Panc1 (cell line): Measurements from ENCODE around the gene CYBA. TPM values are rescaled to one million over a fixed set of nuclear protein-coding genes. Genes with fewer than 3 reads are reported as not detected.

Source experiments
- ATAC-seq: fragments of 200-7000 bp; cut with Tn5 transposase; 2 replicates; pipeline ENCODE4 v1.9.1; 2020; ENCODE audit warnings: mild to moderate bottlenecking, moderate library complexity
- BruUV-seq: library from RNA; stranded (reverse); fragments of 400-500 nt; replicated peaks from 2 replicates; lab custom pipeline; 2021; lab: Mats Ljungman, UMichigan
- CTCF ChIA-PET: fragments of 300-600 bp; sonication (Branson Sonifier 250); formaldehyde crosslinking; loops from one replicate; lab custom pipeline; 2022; ENCODE audit warnings: antibody characterized with exemption; lab: Charles Lee
- POLR2A ChIA-PET: fragments of 300-600 bp; sonication (Branson Sonifier 250); formaldehyde crosslinking; loops from one replicate; lab custom pipeline; 2022; ENCODE audit warnings: antibody characterized with exemption; lab: Charles Lee
- DNase-seq: peaks from one replicate; pipeline ENCODE4 v3.0.0-alpha.2; 2010; ENCODE audit warnings: low read depth, low spot score
- H3K27ac ChIP-seq: 2 replicates; pipeline ENCODE4 v1.5.1; 2011; ENCODE audit warnings: mild to moderate bottlenecking, low read length, inconsistent platforms
- H3K27me3 ChIP-seq: fragments of 200-500 bp; sonication (Bioruptor generic); 2 replicates; pipeline ENCODE4 v1.6.0; 2014; ENCODE audit warnings: low read length, inconsistent platforms; ENCODE audit not compliant: control insufficient read depth, insufficient read depth
- H3K36me3 ChIP-seq: fragments of 200-500 bp; sonication (Bioruptor generic); 2 replicates; pipeline ENCODE4 v1.5.1; 2014; ENCODE audit warnings: inconsistent platforms, mild to moderate bottlenecking, low read length, moderate library complexity; ENCODE audit not compliant: control insufficient read depth, insufficient read depth
- H3K4me1 ChIP-seq: 2 replicates; pipeline ENCODE4 v1.5.1; 2011; ENCODE audit warnings: inconsistent platforms, mild to moderate bottlenecking, low read length, moderate library complexity; ENCODE audit not compliant: control insufficient read depth, insufficient read depth
- H3K4me3 ChIP-seq, 2 experiments: 2 replicates each; pipeline ENCODE4 v1.5.1; 2011 to 2012; ENCODE audit warnings: low read depth in 2 of 2, low read length in 2 of 2, mild to moderate bottlenecking in 2 of 2, inconsistent platforms in 1 of 2, moderate library complexity in 1 of 2
- H3K9me3 ChIP-seq: fragments of 200-500 bp; sonication (Bioruptor generic); 2 replicates; pipeline ENCODE4 v1.5.1; 2014; ENCODE audit warnings: low read depth, mild to moderate bottlenecking, inconsistent platforms, low read length, moderate library complexity; ENCODE audit not compliant: control insufficient read depth, insufficient read depth
- POLR2AphosphoS5 ChIP-seq: IDR thresholded peaks from 2 replicates; pipeline ENCODE4 v1.6.1; 2012; ENCODE audit warnings: mild to moderate bottlenecking, low read depth, low read length, moderate library complexity
- SIN3A ChIP-seq: IDR thresholded peaks from 2 replicates; pipeline ENCODE4 v1.6.1; 2012; ENCODE audit warnings: low read depth, mild to moderate bottlenecking, low read length, moderate library complexity, borderline replicate concordance; ENCODE audit not compliant: insufficient read depth
- TCF7L2 ChIP-seq: IDR thresholded peaks from 2 replicates; pipeline ENCODE4 v1.6.1; 2011; ENCODE audit warnings: mild to moderate bottlenecking, low read depth, low read length, inconsistent platforms
- in situ Hi-C: cut with HindIII; loops from 2 replicates; pipeline ENCODE4 v1.10.0; 2016; ENCODE audit warnings: low sequenced_read_pairs, low pct_unique_long_range_greater_than_20kb
- intact Hi-C: fragments of 100-400 bp; cut with micrococcal nuclease; formaldehyde crosslinking; loops from one replicate; pipeline ENCODE4 v1.10.0; 2022; ENCODE audit not compliant: unreplicated experiment
- total RNA-seq: library from RNA; stranded (reverse); gene quantifications from one replicate; pipeline ENCODE4 v1.2.1, GENCODE V29; 2021; ENCODE audit not compliant: unreplicated experiment
- TF ChIP-seq, protein P1 (sequence below): fragments of 450-650 bp; IDR thresholded peaks from 2 replicates; pipeline ENCODE4 v1.5.1; 2017; ENCODE audit warnings: mild to moderate bottlenecking
- TF ChIP-seq, protein P2 (sequence below), 2 experiments: IDR thresholded peaks; 2 replicates each; pipeline ENCODE4 v1.6.1; 2011 to 2012; ENCODE audit warnings: low read depth in 2 of 2, control low read depth in 1 of 2, low read length in 1 of 2, mild to moderate bottlenecking in 1 of 2, moderate library complexity in 1 of 2; ENCODE audit not compliant: insufficient read depth in 1 of 2

CYBA gene
- total RNA-seq, 1 experiment from 2014 or later, result 233 TPM

DNA sequence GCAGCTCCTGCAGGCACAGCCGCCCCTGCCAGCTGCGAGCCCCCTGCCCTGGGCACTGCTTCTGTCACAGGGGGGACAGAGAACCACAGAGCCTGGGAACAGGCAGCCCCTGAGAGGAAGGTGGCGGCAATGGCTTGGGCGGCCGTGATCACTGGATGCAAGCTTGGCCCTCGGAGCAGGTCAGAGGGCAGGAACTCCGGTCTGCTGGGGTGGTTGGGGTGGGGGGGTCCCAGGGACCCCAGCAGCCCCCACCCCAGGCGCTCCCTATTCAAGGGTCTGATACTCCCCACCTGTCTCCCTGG is 1.9 kb upstream of the CYBA start:
- no peak for ATAC-seq
- DNase-seq, result no peak

DNA sequence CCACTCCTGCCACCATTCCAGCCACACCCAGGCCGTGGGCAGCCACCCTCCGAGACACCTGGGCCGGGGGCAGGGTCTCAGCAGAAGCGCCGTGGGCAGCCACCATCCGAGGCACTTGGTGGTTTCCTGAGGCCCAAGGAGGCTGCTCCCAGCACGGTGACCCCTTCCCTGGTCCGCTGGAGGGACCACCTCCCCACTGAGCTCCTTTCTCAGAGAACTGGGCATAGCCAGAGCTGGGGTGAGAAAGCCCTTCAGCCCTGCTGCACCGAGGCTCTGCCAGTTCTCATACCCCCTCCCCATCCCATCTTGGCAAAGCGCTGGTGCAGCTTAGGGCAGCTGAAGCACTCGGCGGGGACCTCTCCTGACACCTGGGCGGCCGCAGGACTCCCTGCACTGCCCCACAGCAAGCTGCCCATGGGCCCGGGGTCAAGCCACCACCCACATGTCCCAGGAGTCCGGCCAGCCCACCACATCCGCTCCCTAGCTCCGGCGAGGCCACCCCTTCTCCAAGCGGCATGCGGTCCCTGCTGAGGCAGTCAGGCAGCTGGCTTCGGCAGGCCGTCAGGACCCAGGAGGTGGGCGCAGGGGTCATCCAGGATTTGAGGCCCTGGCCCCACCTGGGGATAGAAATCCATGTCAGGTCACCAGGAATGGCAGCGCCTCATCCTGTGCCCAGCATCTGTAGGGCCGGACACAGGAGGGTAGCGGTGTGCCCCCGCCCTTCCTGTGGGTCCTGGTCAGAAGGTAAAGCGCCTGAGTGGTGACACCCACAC is 1.3 kb upstream of the CYBA start:
- Histone ChIP-seq H3K4me3 (no peak overlapping the region), H3K36me3 (peaks cover 6% of the 10 kb centered on the region; the same call in 1 of the 2 replicates), H3K27ac (peak overlapping the region; percentile 59), H3K27me3 (no peaks in the 10 kb centered on the region), H3K9me3 (no peaks in the 10 kb centered on the region), H3K4me1 (peaks cover 14% of the 10 kb centered on the region)
- no TSS peak for BruUV-seq
- TF ChIP-seq TCF7L2 (no peak), POLR2AphosphoS5 (no peak), SIN3A (no peak)
- TF ChIP-seq, protein P1, sequence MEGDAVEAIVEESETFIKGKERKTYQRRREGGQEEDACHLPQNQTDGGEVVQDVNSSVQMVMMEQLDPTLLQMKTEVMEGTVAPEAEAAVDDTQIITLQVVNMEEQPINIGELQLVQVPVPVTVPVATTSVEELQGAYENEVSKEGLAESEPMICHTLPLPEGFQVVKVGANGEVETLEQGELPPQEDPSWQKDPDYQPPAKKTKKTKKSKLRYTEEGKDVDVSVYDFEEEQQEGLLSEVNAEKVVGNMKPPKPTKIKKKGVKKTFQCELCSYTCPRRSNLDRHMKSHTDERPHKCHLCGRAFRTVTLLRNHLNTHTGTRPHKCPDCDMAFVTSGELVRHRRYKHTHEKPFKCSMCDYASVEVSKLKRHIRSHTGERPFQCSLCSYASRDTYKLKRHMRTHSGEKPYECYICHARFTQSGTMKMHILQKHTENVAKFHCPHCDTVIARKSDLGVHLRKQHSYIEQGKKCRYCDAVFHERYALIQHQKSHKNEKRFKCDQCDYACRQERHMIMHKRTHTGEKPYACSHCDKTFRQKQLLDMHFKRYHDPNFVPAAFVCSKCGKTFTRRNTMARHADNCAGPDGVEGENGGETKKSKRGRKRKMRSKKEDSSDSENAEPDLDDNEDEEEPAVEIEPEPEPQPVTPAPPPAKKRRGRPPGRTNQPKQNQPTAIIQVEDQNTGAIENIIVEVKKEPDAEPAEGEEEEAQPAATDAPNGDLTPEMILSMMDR, result no peak
- TF ChIP-seq, protein P2, sequence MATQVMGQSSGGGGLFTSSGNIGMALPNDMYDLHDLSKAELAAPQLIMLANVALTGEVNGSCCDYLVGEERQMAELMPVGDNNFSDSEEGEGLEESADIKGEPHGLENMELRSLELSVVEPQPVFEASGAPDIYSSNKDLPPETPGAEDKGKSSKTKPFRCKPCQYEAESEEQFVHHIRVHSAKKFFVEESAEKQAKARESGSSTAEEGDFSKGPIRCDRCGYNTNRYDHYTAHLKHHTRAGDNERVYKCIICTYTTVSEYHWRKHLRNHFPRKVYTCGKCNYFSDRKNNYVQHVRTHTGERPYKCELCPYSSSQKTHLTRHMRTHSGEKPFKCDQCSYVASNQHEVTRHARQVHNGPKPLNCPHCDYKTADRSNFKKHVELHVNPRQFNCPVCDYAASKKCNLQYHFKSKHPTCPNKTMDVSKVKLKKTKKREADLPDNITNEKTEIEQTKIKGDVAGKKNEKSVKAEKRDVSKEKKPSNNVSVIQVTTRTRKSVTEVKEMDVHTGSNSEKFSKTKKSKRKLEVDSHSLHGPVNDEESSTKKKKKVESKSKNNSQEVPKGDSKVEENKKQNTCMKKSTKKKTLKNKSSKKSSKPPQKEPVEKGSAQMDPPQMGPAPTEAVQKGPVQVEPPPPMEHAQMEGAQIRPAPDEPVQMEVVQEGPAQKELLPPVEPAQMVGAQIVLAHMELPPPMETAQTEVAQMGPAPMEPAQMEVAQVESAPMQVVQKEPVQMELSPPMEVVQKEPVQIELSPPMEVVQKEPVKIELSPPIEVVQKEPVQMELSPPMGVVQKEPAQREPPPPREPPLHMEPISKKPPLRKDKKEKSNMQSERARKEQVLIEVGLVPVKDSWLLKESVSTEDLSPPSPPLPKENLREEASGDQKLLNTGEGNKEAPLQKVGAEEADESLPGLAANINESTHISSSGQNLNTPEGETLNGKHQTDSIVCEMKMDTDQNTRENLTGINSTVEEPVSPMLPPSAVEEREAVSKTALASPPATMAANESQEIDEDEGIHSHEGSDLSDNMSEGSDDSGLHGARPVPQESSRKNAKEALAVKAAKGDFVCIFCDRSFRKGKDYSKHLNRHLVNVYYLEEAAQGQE (IDR thresholded peaks at IDR 0.05; ENCODE audit: insufficient read depth in 1 of 2, low read depth in 2 of 2, low read length in 1 of 2), result no peak
- CTCF ChIA-PET, result no interaction called here
- no peak for ATAC-seq
- in situ Hi-C loops (no loop called here), intact Hi-C loops (no loop called here)
- POLR2A ChIA-PET, result no interaction called here
- no peak for DNase-seq

More for the DNA sequence above, 1.9 kb upstream of the CYBA start:
- POLR2A ChIA-PET, result no interaction called here
- intact Hi-C loops, result no loop called here
- Histone ChIP-seq H3K4me1 (peaks cover 14% of the 10 kb centered on the region), H3K27ac (no peak overlapping the region), H3K9me3 (no peaks in the 10 kb centered on the region), H3K36me3 (peaks cover 6% of the 10 kb centered on the region; the same call in 1 of the 2 replicates), H3K27me3 (no peaks in the 10 kb centered on the region), H3K4me3 (no peak overlapping the region)
- CTCF ChIA-PET, result no interaction called here
- TF ChIP-seq, protein P1, result no peak
- no peak for TF ChIP-seq TCF7L2
- TF ChIP-seq SIN3A, result no peak
- TF ChIP-seq, protein P2 (IDR thresholded peaks at IDR 0.05; ENCODE audit: insufficient read depth in 1 of 2, low read depth in 2 of 2, low read length in 1 of 2), result no peak
- TF ChIP-seq POLR2AphosphoS5, result no peak
- in situ Hi-C loops, result no loop called here
- BruUV-seq, result no TSS peak
